SK-N-MC (cell line): Measurements from ENCODE around the gene TMEM135.

ENCODE experiments used
- EZH2 ChIP-seq: fragments of 200-600 bp; sonication (generic); IDR thresholded peaks from one replicate; pipeline ENCODE4 v1.6.1; 2017; ENCODE audit warnings: antibody characterized with exemption
- POLR2AphosphoS5 ChIP-seq: IDR thresholded peaks from 2 replicates; pipeline ENCODE4 v1.6.1; 2012; ENCODE audit warnings: mild to moderate bottlenecking, low read depth, low read length, borderline replicate concordance

GRCh38 chr11:87139475-87139874, 101.7 kb downstream of the TMEM135 start:
- TF ChIP-seq EZH2 (no peak), POLR2AphosphoS5 (no peak)
